ENCODE results near the gene AKR1A1. TPM values are rescaled to one million over a fixed set of nuclear protein-coding genes. Genes with fewer than 3 reads are reported as not detected.

AKR1A1 gene
- total RNA-seq, 2 donors from 2014 or later: 77.8 to 90.5 TPM

DNA sequence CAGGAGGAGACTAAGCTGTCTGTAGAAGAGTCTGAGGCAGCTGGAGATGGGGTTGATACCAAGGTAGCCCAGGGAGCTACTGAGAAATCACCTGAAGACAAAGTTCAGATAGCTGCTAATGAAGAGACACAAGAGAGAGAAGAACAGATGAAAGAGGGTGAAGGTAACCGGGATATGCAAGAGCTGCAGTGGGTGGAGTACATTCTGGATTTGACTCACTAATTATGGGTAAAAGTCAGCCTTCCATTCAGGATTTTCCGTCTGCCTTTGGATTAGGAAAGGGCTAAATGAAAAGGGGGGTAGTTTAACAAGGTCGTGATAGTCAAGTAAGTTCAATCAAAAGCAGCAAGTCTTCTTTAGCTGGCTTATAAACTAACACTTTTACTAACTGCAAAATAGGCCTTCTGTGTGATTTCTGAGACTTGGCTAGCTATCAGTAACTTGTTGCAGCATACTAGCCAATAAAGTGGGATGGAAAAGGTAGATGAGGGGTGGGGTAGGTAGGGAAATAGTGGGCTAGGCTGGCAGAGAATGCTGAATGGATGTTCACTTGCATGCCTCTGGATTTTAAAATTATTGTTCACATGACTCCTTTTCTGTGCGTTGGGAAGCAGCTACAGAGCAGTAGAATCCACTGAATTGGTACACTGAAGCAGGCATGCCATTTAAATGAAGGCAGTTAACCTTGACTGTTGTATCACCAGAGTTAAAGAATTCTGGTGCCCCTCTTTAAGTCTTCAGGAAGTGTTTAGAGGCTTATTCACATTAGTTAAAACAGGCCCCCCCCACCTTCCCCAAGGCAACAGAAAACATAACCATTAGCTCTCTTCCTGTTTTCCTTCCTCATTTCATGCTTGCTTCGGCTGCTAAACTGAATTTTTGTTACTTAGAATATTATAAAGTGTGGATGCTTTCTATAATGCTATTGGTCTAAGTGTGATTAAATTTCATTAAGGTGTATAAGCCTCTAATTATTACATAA, 57.8 kb downstream of the AKR1A1 start:
- Histone ChIP-seq H3K27ac (no peak overlapping the region), H3K9me3 (no peaks in the 10 kb centered on the region), H3K36me3 (replicated peaks in 1 of 2; ENCODE audit: insufficient read depth in 1 of 2, low read depth in 2 of 2) (peaks cover 7 to 10% of the 10 kb centered on the region in 2 donors), H3K4me1 (no peaks in the 10 kb centered on the region), H3K4me3 (no peak overlapping the region), H3K27me3 (no peaks in the 10 kb centered on the region)
- intact Hi-C loops (cut with DNase I): no loop called here
- TF ChIP-seq, protein P1, sequence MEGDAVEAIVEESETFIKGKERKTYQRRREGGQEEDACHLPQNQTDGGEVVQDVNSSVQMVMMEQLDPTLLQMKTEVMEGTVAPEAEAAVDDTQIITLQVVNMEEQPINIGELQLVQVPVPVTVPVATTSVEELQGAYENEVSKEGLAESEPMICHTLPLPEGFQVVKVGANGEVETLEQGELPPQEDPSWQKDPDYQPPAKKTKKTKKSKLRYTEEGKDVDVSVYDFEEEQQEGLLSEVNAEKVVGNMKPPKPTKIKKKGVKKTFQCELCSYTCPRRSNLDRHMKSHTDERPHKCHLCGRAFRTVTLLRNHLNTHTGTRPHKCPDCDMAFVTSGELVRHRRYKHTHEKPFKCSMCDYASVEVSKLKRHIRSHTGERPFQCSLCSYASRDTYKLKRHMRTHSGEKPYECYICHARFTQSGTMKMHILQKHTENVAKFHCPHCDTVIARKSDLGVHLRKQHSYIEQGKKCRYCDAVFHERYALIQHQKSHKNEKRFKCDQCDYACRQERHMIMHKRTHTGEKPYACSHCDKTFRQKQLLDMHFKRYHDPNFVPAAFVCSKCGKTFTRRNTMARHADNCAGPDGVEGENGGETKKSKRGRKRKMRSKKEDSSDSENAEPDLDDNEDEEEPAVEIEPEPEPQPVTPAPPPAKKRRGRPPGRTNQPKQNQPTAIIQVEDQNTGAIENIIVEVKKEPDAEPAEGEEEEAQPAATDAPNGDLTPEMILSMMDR (IDR thresholded peaks at IDR 0.05): no peak
- no peak for TF ChIP-seq POLR2A (IDR thresholded peaks at IDR 0.05)
- WGBS, 2 donors: 79 to 86% methylated on average over 5 of the region's 5 CpGs
- no peak for DNase-seq
- ATAC-seq: no peak

DNA sequence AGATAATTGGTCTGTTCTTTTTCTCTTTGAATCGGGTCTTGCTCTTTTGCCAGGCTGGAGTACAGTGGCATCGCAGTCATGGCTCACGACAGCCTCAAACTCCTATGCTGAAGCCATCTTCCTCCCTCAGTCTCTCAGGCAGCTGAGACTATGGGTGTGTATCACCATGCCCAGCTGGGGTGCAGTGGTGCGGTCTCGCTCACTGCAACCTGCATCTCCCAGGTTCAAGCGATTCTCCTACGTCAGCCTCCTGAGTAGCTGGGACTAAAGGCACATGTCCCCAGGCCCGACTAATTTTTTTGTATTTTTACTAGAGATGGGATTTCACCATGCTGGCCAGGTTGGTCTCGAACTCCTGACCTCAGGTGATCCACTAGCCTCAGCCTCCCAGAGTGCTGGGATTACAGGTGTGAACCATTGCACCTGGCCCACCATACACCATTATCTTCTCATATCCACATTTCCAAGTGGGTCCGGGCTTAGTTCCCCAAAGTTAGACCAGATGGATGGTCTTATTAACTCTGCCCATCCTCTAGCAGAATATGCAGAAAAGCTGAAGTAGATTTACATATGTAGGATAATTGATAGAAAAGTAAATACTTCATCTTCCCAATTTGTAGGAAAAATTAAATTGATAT, 60.1 kb downstream of the AKR1A1 start:
- Histone ChIP-seq H3K36me3 (replicated peaks in 1 of 2; ENCODE audit: insufficient read depth in 1 of 2, low read depth in 2 of 2) (peaks cover 7 to 13% of the 10 kb centered on the region in 2 donors), H3K27me3 (no peaks in the 10 kb centered on the region), H3K9me3 (no peaks in the 10 kb centered on the region), H3K27ac (no peak overlapping the region), H3K4me1 (no peaks in the 10 kb centered on the region), H3K4me3 (no peak overlapping the region)
- DNase-seq (no peak), ATAC-seq (no peak)
- intact Hi-C loops (cut with DNase I): no loop called here
- TF ChIP-seq POLR2A (IDR thresholded peaks at IDR 0.05): no peak
- TF ChIP-seq, protein P1 (IDR thresholded peaks at IDR 0.05): no peak
- 92 to 93% methylated on average over 10 of the region's 10 CpGs for WGBS, 2 donors

DNA sequence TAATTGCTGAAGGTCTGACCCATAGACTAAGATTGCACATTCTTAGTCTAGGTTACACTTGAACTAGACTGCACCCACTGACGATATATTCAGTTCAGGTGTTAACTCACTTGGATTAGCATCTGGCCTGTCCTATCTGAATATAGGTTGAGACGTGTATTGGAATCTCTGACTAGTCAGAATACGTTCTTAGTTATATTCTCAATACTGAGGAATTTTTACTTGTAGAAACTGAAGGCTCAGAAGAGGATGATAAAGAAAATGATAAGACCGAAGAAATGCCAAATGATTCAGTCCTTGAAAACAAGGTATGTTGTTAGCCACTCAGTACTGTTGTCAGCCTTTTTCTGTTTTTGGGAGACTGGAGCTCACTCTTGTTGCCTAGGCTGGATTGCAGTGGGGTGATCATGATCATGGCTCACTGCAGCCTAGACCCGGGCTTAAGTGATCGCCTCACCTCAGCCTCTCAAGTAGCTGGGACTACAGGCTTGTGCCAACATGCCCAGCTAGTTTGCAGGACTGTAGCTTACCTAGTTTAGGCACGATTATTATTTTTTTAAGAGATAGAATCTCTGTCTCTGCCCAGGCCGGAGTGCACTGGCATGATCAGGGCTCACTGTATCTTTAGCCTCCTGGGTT, 62.4 kb downstream of the AKR1A1 start:
- H3K27ac ChIP-seq: no peak overlapping the region

DNA sequence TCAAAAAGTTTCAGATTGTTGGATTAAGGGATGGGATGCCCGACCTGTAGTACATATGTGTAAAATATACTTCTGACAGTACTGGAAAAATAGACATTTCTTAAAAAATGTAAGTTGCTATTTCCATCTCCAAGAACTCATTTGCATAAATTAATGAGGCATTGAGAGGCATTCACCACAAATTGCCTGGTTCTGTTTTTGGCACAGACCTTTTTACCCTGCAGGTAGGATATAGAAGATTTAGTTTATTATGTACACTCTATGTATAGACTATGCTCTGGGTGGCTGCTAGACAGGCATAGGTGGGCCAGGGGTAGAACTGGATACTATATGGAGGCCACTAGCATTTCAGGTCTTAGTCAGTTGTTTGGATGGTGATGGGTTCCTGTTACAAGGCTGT, 65.3 kb downstream of the AKR1A1 start:
- TF ChIP-seq POLR2A (IDR thresholded peaks at IDR 0.05): no peak
- TF ChIP-seq, protein P1 (IDR thresholded peaks at IDR 0.05): no peak
- H3K4me3 ChIP-seq: no peak overlapping the region
- intact Hi-C loops (cut with DNase I): no loop called here
- no peak for ATAC-seq
- H3K27ac ChIP-seq: no peak overlapping the region
- DNase-seq: no peak
- no peaks in the 10 kb centered on the region for H3K9me3 ChIP-seq
- 92% methylated on average over 1 of the region's 1 CpG for WGBS, 2 donors
- peaks cover 0 to 22% of the 10 kb centered on the region in 2 donors for H3K36me3 ChIP-seq (replicated peaks in 1 of 2; ENCODE audit: insufficient read depth in 1 of 2, low read depth in 2 of 2)
- no peaks in the 10 kb centered on the region for H3K4me1 ChIP-seq
- H3K27me3 ChIP-seq: no peaks in the 10 kb centered on the region

More for the DNA sequence above, 62.4 kb downstream of the AKR1A1 start:
- H3K27me3 ChIP-seq: no peaks in the 10 kb centered on the region
- DNase-seq: no peak
- intact Hi-C loops (cut with DNase I): no loop called here
- peaks cover 0 to 27% of the 10 kb centered on the region in 2 donors for H3K36me3 ChIP-seq (replicated peaks in 1 of 2; ENCODE audit: insufficient read depth in 1 of 2, low read depth in 2 of 2)
- WGBS, 2 donors: 81 to 87% methylated on average over 8 of the region's 8 CpGs
- TF ChIP-seq, protein P1 (IDR thresholded peaks at IDR 0.05): no peak
- TF ChIP-seq POLR2A (IDR thresholded peaks at IDR 0.05): no peak
- H3K4me1 ChIP-seq: no peaks in the 10 kb centered on the region
- H3K9me3 ChIP-seq: no peaks in the 10 kb centered on the region
- no peak for ATAC-seq
- H3K4me3 ChIP-seq: no peak overlapping the region
